GM21528 (cell line): Measurements from ENCODE around the gene TOX2.

Experiments
- ATAC-seq: cut with Tn5 transposase; IDR thresholded peaks from one replicate; pipeline ENCODE4 v1.9.1; 2021; ENCODE audit warnings: mild to moderate bottlenecking, moderate library complexity; ENCODE audit not compliant: unreplicated experiment, low FRiP score

The TOX2 gene

DNA sequence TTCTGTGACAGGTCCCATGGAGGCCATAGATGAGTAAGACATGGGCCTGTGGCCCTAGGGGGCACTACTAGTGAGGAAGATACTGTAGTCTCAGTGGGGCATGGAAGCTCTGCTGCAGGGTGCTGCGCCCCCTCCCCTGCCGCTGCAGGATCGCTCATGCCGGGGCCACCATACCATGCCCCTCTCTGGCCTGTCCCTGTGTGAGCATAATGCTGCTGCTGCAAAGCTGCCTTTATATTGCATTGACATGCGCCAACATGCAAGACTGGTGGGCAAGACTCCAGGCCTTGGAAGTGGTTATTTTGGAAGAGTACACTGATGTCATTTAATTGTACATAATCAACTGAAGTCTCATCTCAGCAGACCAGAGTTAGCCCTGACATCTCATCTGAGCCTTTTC lies 60.0 kb downstream of the TOX2 start:
- no peak for ATAC-seq

DNA sequence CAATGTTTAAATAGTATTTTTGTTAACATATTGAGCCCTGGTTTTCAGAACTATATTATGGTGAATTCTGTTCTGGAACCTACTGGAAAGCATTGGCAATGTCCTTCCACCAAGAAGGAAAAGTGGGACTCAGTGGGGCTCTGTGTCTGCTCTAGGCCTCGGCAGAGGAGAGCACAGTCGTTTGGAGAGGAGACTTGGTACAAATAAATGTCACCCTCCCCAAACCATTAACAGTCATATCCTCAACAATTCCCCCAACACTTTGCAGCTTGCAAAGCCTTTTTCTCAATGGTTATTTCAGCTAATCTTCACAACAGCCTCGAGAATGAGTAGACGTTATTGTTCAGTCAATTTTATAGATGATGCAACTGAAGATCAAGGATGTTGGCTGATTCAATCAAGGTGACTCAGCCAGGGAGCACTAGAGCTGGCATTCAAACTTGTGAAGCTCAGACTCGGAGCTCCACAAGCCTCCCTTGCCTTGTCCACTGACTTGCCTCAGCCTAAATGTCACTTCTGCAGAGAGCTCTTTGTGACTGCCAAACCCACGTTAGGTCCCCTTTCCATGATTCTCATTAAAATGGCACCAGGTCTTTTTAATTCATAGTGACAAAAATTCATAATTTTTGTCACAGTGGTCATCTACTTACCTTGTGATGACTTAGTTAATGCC lies 60.6 kb downstream of the TOX2 start:
- ATAC-seq = no peak

DNA sequence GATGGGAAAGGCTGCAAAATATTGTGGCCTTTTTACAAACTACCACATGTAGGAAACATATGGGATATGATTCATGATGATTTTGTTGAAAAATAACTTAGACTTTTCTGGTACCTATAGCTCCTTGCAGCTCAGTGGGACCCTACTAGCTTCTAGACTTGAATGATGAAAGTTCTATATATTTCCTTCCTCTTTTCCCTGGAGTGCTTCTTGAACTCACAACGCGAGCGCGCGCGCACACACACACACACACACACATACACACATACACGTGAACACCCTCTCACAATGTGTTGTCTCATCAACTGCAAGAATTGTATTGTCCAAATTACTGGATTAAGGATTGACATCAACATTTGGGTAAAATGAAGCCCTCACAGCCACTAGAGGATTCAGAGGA lies 61.9 kb downstream of the TOX2 start:
- no peak for ATAC-seq

GRCh38 chr20:43977252-43977651 lies 62.6 kb downstream of the TOX2 start:
- no peak for ATAC-seq

DNA sequence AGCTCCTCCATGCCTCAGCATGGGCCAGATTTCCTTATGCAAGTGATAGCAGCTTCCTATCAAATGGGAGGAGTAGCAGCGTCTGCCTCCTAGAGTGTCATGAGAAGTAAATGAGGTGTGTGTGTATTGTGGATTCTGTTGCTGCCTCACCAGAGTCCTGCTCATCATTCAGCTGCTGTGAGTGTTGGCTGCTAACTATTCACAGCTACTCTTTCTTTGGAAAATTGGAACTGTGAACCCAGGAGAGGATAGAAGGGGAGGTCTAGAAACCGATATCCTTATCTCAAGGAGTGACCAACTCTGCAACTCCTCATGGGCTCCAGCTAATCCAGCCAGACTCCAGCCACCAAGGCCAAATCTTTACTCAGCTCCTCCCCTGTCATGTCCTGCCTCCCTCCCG lies 63.3 kb downstream of the TOX2 start:
- ATAC-seq = no peak

DNA sequence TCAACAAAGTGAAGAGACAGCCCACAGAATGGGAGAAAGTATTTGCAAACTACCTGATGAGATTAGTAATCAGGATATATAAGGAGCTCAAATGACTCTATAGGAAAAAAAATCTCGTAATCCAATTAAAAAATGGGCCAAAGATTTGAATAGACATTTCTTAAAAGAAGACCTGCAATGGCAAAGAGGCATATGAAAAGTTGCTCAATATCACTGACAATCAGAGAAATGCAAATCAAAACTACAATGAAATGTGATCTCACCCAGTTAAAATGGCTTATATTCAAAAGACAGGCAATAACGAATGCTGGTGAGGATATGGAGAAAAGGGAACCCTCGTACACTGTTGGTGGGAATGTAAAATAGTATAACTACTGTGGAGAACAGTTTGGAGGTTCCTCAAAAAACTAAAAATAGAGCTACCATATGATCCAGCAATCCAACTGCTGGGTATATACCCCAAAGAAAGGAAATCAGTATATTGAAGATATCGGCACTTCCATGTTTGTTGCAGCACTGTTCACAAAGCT lies 65.0 kb downstream of the TOX2 start:
- no peak for ATAC-seq

DNA sequence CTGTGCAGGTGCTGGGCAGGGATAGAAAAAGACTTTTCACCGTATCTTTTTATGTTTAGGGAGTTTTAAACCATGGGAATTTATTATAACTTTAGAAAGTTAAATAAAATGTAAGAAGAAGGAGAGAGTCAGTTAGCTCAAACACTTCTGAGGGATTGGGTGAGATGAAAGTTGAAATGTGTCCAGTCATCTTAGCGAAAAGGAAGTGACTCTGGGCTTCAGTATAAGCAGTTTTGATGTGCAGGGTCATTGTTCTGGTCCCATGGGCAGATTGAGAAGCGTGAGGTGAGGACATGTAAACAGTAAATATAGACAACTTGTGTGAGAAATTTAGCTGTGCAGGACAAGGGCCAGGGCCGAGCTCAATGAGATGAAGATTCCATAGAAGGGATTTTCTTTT lies 66.9 kb downstream of the TOX2 start:
- no peak for ATAC-seq

GRCh38 chr20:43982016-43982415 lies 67.4 kb downstream of the TOX2 start:
- ATAC-seq = no peak

DNA sequence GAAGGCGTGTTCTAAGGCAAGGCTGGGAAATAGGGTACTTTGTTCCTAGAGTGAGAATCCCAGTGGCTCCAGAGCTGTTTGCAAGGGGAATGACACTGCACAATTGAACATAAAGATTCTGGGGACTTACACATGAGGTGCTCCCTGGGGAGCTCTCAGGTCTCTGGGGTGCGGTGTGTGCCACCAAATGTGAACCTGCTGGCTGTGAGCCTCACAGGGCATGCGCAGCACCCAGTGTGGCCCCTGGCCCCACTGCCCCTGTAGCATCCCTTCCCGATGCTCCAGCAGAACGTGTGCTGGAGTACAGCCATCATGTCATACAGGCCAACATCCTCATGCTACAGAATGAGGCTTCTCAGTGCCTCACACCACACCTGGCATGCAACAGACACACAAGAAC lies 68.2 kb downstream of the TOX2 start:
- no peak for ATAC-seq

- ATAC-seq = no peak
Observed at GRCh38 chr20:43983359-43983758, 68.7 kb downstream of the TOX2 start.

DNA sequence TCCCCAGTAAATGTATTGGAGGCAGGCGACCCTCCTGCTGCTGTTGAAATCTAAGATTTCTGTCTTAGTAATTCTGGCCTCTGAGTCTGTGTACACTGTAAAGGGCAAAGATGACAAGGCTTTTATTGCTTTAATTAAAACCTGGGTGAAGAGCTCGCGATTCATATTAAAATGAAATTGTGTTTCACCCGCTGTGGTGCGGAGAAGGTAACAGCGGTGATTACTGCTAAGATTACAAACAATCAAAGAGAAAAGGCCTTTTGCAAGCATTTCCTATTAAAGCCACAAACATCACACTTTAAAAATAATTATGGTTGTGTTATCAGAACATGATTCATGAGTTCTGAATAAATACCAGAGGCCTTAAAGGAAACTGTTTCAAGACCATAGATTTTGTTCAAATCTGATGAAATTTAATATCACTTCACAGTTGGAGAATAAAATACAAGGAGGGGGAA lies 69.3 kb downstream of the TOX2 start:
- no peak for ATAC-seq

- no peak for ATAC-seq
Observed at GRCh38 chr20:43984587-43984986, 69.9 kb downstream of the TOX2 start.

DNA sequence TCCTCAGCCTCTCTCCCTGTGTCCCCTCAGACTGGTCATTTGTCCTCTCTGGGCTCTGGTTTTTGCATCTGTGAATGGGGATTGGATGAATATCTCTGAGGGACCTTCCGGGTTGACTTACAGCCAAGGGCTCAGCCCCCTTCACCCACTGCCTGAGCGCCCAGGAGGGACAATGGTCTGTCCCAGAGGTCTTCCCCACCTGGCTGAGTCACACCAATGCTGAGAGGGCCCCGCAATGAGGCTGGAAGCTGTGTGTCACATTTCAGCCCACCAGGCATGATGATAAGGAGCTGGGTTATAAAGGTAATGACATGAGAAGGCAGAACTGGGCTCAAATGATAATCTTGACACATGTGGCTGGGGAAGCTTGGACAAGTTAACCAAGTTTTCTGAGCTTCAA lies 70.5 kb downstream of the TOX2 start:
- no peak for ATAC-seq

- no peak for ATAC-seq
Observed at GRCh38 chr20:43985608-43986316, 71.1 kb downstream of the TOX2 start.

DNA sequence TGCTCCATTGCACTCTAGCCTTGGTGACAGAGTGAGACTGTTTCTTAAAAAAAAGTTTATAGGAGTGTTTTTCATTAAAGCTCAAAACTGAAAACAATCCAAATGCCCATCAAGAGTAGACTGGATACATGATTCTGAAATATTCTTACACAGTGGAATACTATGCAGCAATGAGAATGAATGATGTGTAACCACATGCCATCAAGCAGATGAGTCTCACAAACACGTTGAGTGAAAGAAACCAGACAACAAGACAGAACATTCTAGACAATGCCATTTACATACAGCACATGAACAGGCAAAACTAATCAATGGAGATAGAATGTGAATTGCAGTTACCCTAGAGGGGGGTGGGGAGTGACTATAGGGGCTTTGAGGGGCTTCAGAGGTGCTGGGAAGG lies 72.4 kb downstream of the TOX2 start:
- no peak for ATAC-seq

GRCh38 chr20:43987531-43987930 lies 72.9 kb downstream of the TOX2 start:
- ATAC-seq = no peak

GRCh38 chr20:43988451-43988850 lies 73.8 kb downstream of the TOX2 start:
- no peak for ATAC-seq

GRCh38 chr20:43988867-43989266 lies 74.2 kb downstream of the TOX2 start:
- no peak for ATAC-seq

DNA sequence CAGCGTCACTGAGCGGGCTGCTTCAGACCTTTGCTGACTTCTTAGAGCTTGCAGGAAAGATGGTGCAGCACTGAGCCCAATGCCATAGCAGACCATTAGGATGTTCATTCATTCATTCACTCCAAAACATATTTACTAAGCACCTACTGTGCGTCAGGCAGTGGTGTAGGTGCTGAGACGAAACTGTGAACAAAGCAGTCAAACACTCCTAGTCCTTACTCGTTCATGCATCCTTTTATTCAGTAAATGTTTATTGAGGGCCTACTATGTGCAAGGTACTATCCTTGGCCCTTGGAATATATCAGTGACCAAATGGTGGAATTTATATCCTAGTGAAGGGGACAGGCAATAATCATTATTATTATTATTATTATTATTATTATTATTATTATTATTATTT lies 76.6 kb downstream of the TOX2 start:
- no peak for ATAC-seq

DNA sequence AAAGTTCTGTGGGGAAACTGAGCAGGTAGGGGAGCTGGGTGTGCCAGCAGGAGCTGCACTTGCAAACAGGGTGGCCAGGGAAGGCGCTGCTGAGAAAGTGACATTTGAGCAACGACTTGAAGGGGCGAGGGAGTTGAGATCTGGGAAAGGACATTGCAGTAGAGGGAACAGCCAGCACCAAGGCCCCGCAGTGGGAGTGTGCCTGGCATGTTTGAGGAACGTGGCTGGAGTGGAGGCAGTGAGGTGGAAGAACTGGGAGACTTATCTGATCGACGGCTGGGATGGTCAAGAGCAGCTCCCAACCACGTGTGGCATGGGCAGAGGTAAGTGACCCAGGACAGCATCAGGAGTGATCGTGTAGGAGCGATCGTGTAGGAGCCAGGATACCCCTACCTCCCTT lies 77.3 kb downstream of the TOX2 start:
- ATAC-seq = no peak

GRCh38 chr20:43992885-43993284 lies 78.2 kb downstream of the TOX2 start:
- no peak for ATAC-seq

- no peak for ATAC-seq
Observed at GRCh38 chr20:43993560-43993959, 78.9 kb downstream of the TOX2 start.
